Measurements from ENCODE around the gene VIM. TPM values are rescaled to one million over a fixed set of nuclear protein-coding genes. Genes with fewer than 3 reads are reported as not detected.

Gene VIM
- total RNA-seq, 1 donor: 10,643 TPM

- H3K4me3 ChIP-seq (ENCODE audit: insufficient read depth, low read length): no peak overlapping the region
- no peaks in the 10 kb centered on the region for H3K9me3 ChIP-seq (ENCODE audit: low read depth, low read length)
- no peaks in the 10 kb centered on the region for H4K20me1 ChIP-seq (ENCODE audit: insufficient read depth, low read length)
- no peaks in the 10 kb centered on the region for H3K36me3 ChIP-seq (ENCODE audit: insufficient read depth, low read length)
- peak overlapping the region; percentile 13 for H3K4me2 ChIP-seq (ENCODE audit: insufficient read depth, low read length)
- H3K79me2 ChIP-seq (ENCODE audit: insufficient read depth, low read length): no peaks in the 10 kb centered on the region
- H3K27ac ChIP-seq (ENCODE audit: low read depth, low read length): peak overlapping the region; percentile 98
- H3K27me3 ChIP-seq (ENCODE audit: insufficient read depth, low read length): no peaks in the 10 kb centered on the region
- no peak overlapping the region for H2AFZ ChIP-seq (ENCODE audit: low read length)
- peaks cover 62% of the 10 kb centered on the region for H3K4me1 ChIP-seq (ENCODE audit: insufficient read depth, low read length)
- TF ChIP-seq CTCF (IDR thresholded peaks at IDR 0.05; ENCODE audit: extremely low read depth, low read depth, low read length): no peak
- DNase-seq (ENCODE audit: insufficient read length, low spot score, missing footprints): no peak
Observed at GRCh38 chr10:17219024-17219423, 9.0 kb upstream of the VIM start.

DNA sequence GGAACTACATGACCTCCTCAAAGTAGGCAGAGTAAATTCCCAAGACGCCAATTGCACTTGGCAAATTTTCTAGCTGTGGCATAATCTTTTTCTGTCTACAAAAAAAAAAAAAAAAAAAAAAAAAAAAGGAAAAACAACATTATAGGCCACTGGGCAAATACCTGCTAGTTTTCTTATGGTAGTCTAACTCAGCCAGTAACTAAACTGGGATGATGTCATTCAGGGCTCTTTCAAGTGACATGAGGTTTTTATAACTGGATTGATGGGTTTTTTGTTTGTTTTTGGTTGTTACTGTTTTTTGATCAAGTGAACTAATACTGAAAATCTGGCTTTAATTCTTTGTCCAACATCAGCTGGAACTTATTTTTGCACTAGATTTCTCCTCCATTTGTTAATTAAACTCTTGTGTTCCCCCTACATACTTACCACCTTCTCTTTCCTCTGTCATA is 7.4 kb upstream of the VIM start:
- TF ChIP-seq CTCF (IDR thresholded peaks at IDR 0.05; ENCODE audit: extremely low read depth, low read depth, low read length): no peak
- peak overlapping the region; percentile 4 for H2AFZ ChIP-seq (ENCODE audit: low read length)
- H3K27me3 ChIP-seq (ENCODE audit: insufficient read depth, low read length): no peaks in the 10 kb centered on the region
- no peak overlapping the region for H3K4me2 ChIP-seq (ENCODE audit: insufficient read depth, low read length)
- peak; percentile 57 for DNase-seq (ENCODE audit: insufficient read length, low spot score, missing footprints)
- no peaks in the 10 kb centered on the region for H3K9me3 ChIP-seq (ENCODE audit: low read depth, low read length)
- peak overlapping the region; percentile 32 for H3K27ac ChIP-seq (ENCODE audit: low read depth, low read length)
- H3K4me3 ChIP-seq (ENCODE audit: insufficient read depth, low read length): no peak overlapping the region
- no peaks in the 10 kb centered on the region for H3K79me2 ChIP-seq (ENCODE audit: insufficient read depth, low read length)
- H3K4me1 ChIP-seq (ENCODE audit: insufficient read depth, low read length): peaks cover 46% of the 10 kb centered on the region
- H4K20me1 ChIP-seq (ENCODE audit: insufficient read depth, low read length): no peaks in the 10 kb centered on the region
- no peaks in the 10 kb centered on the region for H3K36me3 ChIP-seq (ENCODE audit: insufficient read depth, low read length)

GRCh38 chr10:17222329-17222728 is 5.7 kb upstream of the VIM start:
- Histone ChIP-seq H3K36me3 (ENCODE audit: insufficient read depth, low read length) (no peaks in the 10 kb centered on the region), H3K27me3 (ENCODE audit: insufficient read depth, low read length) (no peaks in the 10 kb centered on the region), H4K20me1 (ENCODE audit: insufficient read depth, low read length) (no peaks in the 10 kb centered on the region), H3K4me1 (ENCODE audit: insufficient read depth, low read length) (peaks cover 41% of the 10 kb centered on the region), H3K79me2 (ENCODE audit: insufficient read depth, low read length) (peaks cover 9% of the 10 kb centered on the region), H3K4me3 (ENCODE audit: insufficient read depth, low read length) (no peak overlapping the region), H3K4me2 (ENCODE audit: insufficient read depth, low read length) (no peak overlapping the region), H3K9me3 (ENCODE audit: low read depth, low read length) (no peaks in the 10 kb centered on the region), H3K27ac (ENCODE audit: low read depth, low read length) (no peak overlapping the region), H2AFZ (ENCODE audit: low read length) (no peak overlapping the region)
- DNase-seq (ENCODE audit: insufficient read length, low spot score, missing footprints): no peak
- TF ChIP-seq CTCF (IDR thresholded peaks at IDR 0.05; ENCODE audit: extremely low read depth, low read depth, low read length): no peak

GRCh38 chr10:17225808-17226207 is 2.2 kb upstream of the VIM start:
- no peak overlapping the region for H3K27ac ChIP-seq (ENCODE audit: low read depth, low read length)
- TF ChIP-seq CTCF (IDR thresholded peaks at IDR 0.05; ENCODE audit: extremely low read depth, low read depth, low read length): no peak
- DNase-seq (ENCODE audit: insufficient read length, low spot score, missing footprints): no peak
- no peak overlapping the region for H2AFZ ChIP-seq (ENCODE audit: low read length)
- no peak overlapping the region for H3K4me2 ChIP-seq (ENCODE audit: insufficient read depth, low read length)
- peaks cover 20% of the 10 kb centered on the region for H3K4me1 ChIP-seq (ENCODE audit: insufficient read depth, low read length)
- peaks cover 16% of the 10 kb centered on the region for H4K20me1 ChIP-seq (ENCODE audit: insufficient read depth, low read length)
- H3K36me3 ChIP-seq (ENCODE audit: insufficient read depth, low read length): peaks cover 9% of the 10 kb centered on the region
- no peak overlapping the region for H3K4me3 ChIP-seq (ENCODE audit: insufficient read depth, low read length)
- H3K9me3 ChIP-seq (ENCODE audit: low read depth, low read length): no peaks in the 10 kb centered on the region
- no peaks in the 10 kb centered on the region for H3K27me3 ChIP-seq (ENCODE audit: insufficient read depth, low read length)
- peaks cover 26% of the 10 kb centered on the region for H3K79me2 ChIP-seq (ENCODE audit: insufficient read depth, low read length)

Data from osteoblast (primary cell).